B cell (primary cell): ENCODE measurements around the gene CCDC144A.
"Not testable (repeated sequence)": the region's sequence is repeated elsewhere in the genome, so short reads cannot be mapped to it uniquely, and the experiment has no call there.

Source experiments
- CTCF ChIP-seq: fragments of 200-600 bp; IDR thresholded peaks from one replicate; pipeline ENCODE4 v1.8.0; 2022; ENCODE audit warnings: antibody characterized with exemption, mild to moderate bottlenecking
- EZH2 ChIP-seq: IDR thresholded peaks from 2 replicates; pipeline ENCODE4 v1.6.1; 2012; ENCODE audit warnings: borderline replicate concordance, low read depth, mild to moderate bottlenecking, moderate library complexity, low read length; ENCODE audit not compliant: insufficient read depth, poor library complexity, severe bottlenecking

GRCh38 chr17:16751924-16752287 lies 61.9 kb downstream of the CCDC144A start:
- TF ChIP-seq CTCF, EZH2: not testable (repeated sequence)
